SK-N-SH treated with all-trans-retinoic acid at 6 μM for 48 hours (cell line): Measurements from ENCODE around the gene NAV3.

Experiments used
- ATAC-seq: fragments of 200-7000 bp; cut with Tn5 transposase; 3 replicates; pipeline ENCODE4 v1.9.1; 2020; ENCODE audit warnings: mild to moderate bottlenecking, moderate library complexity
- ARNTL ChIP-seq: fragments of 450-650 bp; formaldehyde crosslinking; IDR thresholded peaks from 2 replicates; pipeline ENCODE4 v1.5.0; 2020; ENCODE audit warnings: low read depth, mild to moderate bottlenecking, moderate library complexity, borderline replicate concordance
- BACH2 ChIP-seq: fragments of 250-450 bp; sonication (Bioruptor Pico); IDR thresholded peaks from 2 replicates; pipeline ENCODE4 v1.9.0; 2021; ENCODE audit warnings: mild to moderate bottlenecking, borderline replicate concordance
- CREB5 ChIP-seq: fragments of 250-450 bp; sonication (Bioruptor Pico); IDR thresholded peaks from 2 replicates; pipeline ENCODE4 v1.5.1; 2020; ENCODE audit warnings: low read depth, mild to moderate bottlenecking, moderate library complexity
- CSDC2 ChIP-seq: fragments of 250-450 bp; sonication (Bioruptor Pico); IDR thresholded peaks from 2 replicates; pipeline ENCODE4 v1.5.0; 2020; ENCODE audit warnings: mild to moderate bottlenecking, moderate library complexity
- ESRRG ChIP-seq: fragments of 250-450 bp; sonication (Bioruptor Pico); IDR thresholded peaks from 2 replicates; pipeline ENCODE4 v1.6.1; 2021; ENCODE audit warnings: mild to moderate bottlenecking
- GLIS3 ChIP-seq: fragments of 250-450 bp; sonication (Bioruptor Pico); IDR thresholded peaks from 2 replicates; pipeline ENCODE4 v1.5.0; 2020; ENCODE audit warnings: mild to moderate bottlenecking, moderate library complexity
- PATZ1 ChIP-seq: fragments of 250-450 bp; sonication (Bioruptor Pico); IDR thresholded peaks from 2 replicates; pipeline ENCODE4 v1.8.0; 2020; ENCODE audit warnings: mild to moderate bottlenecking, moderate library complexity, borderline replicate concordance
- PPARA ChIP-seq: fragments of 250-450 bp; sonication (Bioruptor Pico); IDR thresholded peaks from 2 replicates; pipeline ENCODE4 v1.5.0; 2020; ENCODE audit warnings: mild to moderate bottlenecking, borderline replicate concordance
- RARB ChIP-seq: fragments of 250-450 bp; sonication (Bioruptor Pico); IDR thresholded peaks from 2 replicates; pipeline ENCODE4 v1.8.0; 2021; ENCODE audit warnings: mild to moderate bottlenecking, moderate library complexity
- TCF4 ChIP-seq: fragments of 250-450 bp; sonication (Bioruptor Pico); IDR thresholded peaks from 2 replicates; pipeline ENCODE4 v1.8.0; 2021; ENCODE audit warnings: mild to moderate bottlenecking, moderate library complexity, borderline replicate concordance
- TOX ChIP-seq: fragments of 250-450 bp; sonication (Bioruptor Pico); IDR thresholded peaks from 2 replicates; pipeline ENCODE4 v1.8.0; 2021; ENCODE audit warnings: mild to moderate bottlenecking, moderate library complexity, borderline replicate concordance
- ZC3H10 ChIP-seq: fragments of 250-450 bp; sonication (Bioruptor Pico); IDR thresholded peaks from 2 replicates; pipeline ENCODE4 v1.5.1; 2021; ENCODE audit warnings: mild to moderate bottlenecking, moderate library complexity
- ZFP3 ChIP-seq: fragments of 250-450 bp; sonication (Bioruptor Pico); IDR thresholded peaks from 2 replicates; pipeline ENCODE4 v1.5.0; 2020; ENCODE audit warnings: mild to moderate bottlenecking, moderate library complexity
- ZFP30 ChIP-seq: fragments of 450-650 bp; formaldehyde crosslinking; IDR thresholded peaks from 2 replicates; pipeline ENCODE4 v1.5.0; 2022; ENCODE audit warnings: mild to moderate bottlenecking, moderate library complexity
- ZNF565 ChIP-seq: fragments of 450-650 bp; formaldehyde crosslinking; conservative IDR thresholded peaks from 2 replicates; pipeline ENCODE4 v1.5.0; 2020; ENCODE audit warnings: low read depth, mild to moderate bottlenecking, moderate library complexity
- ZNF70 ChIP-seq: fragments of 450-650 bp; formaldehyde crosslinking; IDR thresholded peaks from 2 replicates; pipeline ENCODE4 v1.5.0; 2020; ENCODE audit warnings: mild to moderate bottlenecking, moderate library complexity
- TF ChIP-seq, protein P1 (sequence below): fragments of 250-450 bp; sonication (Bioruptor Pico); IDR thresholded peaks from 2 replicates; pipeline ENCODE4 v1.5.0; 2020; ENCODE audit warnings: mild to moderate bottlenecking, moderate library complexity
- TF ChIP-seq, protein P2 (sequence below): fragments of 250-450 bp; sonication (Bioruptor Pico); IDR thresholded peaks from 2 replicates; pipeline ENCODE4 v1.8.0; 2021; ENCODE audit warnings: low read depth, mild to moderate bottlenecking, moderate library complexity, borderline replicate concordance

Gene NAV3

GRCh38 chr12:77983859-77984258 lies 153.2 kb downstream of the NAV3 start:
- no peak for ATAC-seq
- TF ChIP-seq, protein P1, sequence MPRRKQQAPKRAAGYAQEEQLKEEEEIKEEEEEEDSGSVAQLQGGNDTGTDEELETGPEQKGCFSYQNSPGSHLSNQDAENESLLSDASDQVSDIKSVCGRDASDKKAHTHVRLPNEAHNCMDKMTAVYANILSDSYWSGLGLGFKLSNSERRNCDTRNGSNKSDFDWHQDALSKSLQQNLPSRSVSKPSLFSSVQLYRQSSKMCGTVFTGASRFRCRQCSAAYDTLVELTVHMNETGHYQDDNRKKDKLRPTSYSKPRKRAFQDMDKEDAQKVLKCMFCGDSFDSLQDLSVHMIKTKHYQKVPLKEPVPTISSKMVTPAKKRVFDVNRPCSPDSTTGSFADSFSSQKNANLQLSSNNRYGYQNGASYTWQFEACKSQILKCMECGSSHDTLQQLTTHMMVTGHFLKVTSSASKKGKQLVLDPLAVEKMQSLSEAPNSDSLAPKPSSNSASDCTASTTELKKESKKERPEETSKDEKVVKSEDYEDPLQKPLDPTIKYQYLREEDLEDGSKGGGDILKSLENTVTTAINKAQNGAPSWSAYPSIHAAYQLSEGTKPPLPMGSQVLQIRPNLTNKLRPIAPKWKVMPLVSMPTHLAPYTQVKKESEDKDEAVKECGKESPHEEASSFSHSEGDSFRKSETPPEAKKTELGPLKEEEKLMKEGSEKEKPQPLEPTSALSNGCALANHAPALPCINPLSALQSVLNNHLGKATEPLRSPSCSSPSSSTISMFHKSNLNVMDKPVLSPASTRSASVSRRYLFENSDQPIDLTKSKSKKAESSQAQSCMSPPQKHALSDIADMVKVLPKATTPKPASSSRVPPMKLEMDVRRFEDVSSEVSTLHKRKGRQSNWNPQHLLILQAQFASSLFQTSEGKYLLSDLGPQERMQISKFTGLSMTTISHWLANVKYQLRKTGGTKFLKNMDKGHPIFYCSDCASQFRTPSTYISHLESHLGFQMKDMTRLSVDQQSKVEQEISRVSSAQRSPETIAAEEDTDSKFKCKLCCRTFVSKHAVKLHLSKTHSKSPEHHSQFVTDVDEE (CRISPR knock-in tag) = no peak
- TF ChIP-seq, all 23 proteins: peak for 0

DNA sequence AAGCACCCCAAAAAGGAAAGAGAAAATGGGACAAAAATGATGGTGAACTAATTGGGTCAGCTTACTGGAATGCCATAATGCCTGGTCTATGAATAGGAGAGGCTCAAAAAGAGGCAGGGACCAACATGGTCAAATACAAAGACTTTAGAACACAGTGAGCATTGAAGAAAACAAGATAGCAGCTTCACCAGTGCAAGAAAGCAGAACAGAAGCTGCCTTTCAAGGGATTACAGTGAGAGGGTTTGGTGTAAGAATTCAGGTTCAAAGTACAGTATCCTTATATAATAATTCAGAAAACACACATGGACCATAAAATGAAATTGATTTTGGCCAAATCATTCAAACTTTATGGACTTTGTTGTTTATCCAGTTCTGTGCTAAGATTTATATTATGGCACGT lies 162.1 kb downstream of the NAV3 start:
- ATAC-seq = no peak
- TF ChIP-seq ESRRG (no peak), GLIS3 (CRISPR knock-in tag) (no peak), ZFP30 (CRISPR knock-in tag) (no peak), ZFP3 (CRISPR knock-in tag) (no peak), ZC3H10 (CRISPR knock-in tag) (no peak), PATZ1 (CRISPR knock-in tag) (no peak), ZNF70 (CRISPR knock-in tag) (no peak), ZNF565 (CRISPR knock-in tag) (no peak), TOX (no peak), RARB (CRISPR knock-in tag) (no peak)
- TF ChIP-seq, protein P2, sequence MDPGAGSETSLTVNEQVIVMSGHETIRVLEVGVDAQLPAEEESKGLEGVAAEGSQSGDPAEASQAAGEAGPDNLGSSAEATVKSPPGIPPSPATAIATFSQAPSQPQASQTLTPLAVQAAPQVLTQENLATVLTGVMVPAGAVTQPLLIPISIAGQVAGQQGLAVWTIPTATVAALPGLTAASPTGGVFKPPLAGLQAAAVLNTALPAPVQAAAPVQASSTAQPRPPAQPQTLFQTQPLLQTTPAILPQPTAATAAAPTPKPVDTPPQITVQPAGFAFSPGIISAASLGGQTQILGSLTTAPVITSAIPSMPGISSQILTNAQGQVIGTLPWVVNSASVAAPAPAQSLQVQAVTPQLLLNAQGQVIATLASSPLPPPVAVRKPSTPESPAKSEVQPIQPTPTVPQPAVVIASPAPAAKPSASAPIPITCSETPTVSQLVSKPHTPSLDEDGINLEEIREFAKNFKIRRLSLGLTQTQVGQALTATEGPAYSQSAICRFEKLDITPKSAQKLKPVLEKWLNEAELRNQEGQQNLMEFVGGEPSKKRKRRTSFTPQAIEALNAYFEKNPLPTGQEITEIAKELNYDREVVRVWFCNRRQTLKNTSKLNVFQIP = no peak
- TF ChIP-seq, protein P1 (CRISPR knock-in tag) = no peak

GRCh38 chr12:77993658-77994057 lies 163.0 kb downstream of the NAV3 start:
- ATAC-seq = no peak
- TF ChIP-seq ZC3H10 (CRISPR knock-in tag) (no peak), ARNTL (CRISPR knock-in tag) (no peak), TCF4 (no peak), ZFP30 (CRISPR knock-in tag) (no peak), CREB5 (CRISPR knock-in tag) (no peak), PATZ1 (CRISPR knock-in tag) (no peak), ZNF70 (CRISPR knock-in tag) (no peak), ESRRG (no peak), BACH2 (CRISPR knock-in tag) (no peak), ZNF565 (CRISPR knock-in tag) (no peak), TOX (no peak), PPARA (CRISPR knock-in tag) (no peak), GLIS3 (CRISPR knock-in tag) (no peak), CSDC2 (no peak)
- TF ChIP-seq, protein P2 = no peak
